NK-92 treated with Interleukin-12 subunit alpha and Interleukin-12 subunit beta, amount 100 ng/mL, for 24 hours (cell line): ENCODE measurements around the gene SESTD1.

Source experiments
- DNase-seq: peaks from one replicate; lab custom pipeline; 2025; lab: John Stamatoyannopoulos, UW

SESTD1 gene

DNA sequence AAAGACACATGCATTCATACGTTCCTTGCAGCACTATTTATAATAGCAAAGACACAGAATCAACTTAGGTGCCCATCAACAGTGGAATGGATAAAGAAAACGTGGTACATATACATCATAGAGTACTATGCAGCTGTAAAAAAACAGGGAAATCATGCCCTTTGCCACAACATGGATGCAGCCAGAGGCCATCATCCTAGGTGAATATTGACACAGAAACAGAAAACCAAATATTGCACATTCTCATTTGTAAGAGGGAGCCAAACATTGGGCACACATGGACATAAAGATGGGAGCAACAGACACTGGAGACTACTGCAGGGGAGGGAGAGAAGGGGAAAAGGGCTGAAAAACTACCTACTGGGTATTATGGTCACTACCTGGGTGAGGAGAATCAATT is 73.5 kb downstream of the SESTD1 start:
- no peak for DNase-seq

DNA sequence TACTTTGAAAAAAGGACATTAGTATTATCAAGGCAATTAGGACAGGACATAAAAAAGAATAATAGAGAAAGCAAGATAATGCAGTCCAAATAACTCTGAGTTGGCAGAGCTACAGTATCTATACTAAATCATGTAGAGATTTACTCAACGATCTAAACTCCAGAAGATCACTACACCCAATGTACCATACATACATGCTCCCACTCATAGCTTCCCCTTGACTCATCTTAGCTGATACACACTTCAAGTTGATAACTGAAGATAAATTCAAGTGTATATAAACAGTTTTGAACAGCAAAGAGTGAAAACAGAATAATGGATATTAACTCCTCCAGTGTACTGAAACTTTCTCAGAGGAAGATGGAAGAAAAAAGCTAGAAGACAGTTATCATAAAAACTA is 78.5 kb downstream of the SESTD1 start:
- DNase-seq = no peak

DNA sequence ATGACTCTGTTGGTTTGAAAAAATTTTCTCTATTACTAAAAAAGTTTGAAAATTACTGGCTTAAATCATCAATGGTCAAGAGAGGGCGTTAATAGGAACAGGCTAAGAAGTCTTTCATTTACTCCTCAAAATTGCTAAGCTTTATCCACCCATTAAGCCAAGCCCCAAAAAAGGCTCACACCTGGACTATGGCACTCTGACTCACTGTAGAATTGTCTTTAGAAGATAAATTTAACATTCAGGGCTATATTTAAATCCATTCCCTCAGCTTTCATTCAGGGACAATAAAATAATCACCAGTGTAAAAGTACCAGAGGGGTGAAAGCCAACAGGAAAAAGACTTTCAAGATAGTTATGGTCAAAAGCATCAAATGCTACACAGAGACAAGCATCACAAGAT is 80.0 kb downstream of the SESTD1 start:
- DNase-seq = no peak

DNA sequence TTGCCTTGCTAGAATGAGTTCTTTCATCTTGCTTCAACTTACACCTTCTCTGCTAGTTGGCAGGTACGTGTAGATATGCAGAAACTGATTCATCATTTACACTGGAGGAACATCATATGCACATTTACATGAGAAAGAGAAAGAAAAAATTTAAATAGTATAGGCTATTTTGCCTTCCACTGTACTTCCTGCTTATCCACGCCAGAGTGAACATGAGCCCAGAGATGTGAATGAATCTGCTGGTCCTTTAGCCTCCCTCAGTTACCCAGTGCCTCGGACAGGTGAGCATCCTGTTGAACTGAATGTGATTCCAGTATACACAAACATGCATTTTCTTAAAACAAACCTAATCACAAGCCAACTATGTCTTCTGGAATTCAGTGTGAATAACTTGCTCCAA is 83.6 kb downstream of the SESTD1 start:
- no peak for DNase-seq

DNA sequence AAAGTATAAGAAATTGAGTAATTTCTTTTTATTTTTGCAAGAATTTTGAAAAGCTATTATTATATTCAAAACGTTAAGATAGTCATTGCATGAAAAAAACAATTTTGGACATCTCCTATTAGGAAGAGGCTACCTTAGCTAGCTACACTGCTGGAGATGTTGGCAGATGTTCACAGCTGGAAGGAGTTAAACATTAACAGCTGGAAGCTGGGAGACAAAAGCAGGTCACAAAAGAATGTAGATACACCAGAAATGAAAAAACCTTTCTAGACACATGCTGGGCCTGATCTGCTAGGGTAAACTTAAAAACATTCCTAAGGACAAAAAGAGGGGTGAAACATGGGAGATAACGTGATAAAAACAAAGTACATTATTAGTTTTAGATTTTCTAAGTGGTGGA is 84.4 kb downstream of the SESTD1 start:
- no peak for DNase-seq

DNA sequence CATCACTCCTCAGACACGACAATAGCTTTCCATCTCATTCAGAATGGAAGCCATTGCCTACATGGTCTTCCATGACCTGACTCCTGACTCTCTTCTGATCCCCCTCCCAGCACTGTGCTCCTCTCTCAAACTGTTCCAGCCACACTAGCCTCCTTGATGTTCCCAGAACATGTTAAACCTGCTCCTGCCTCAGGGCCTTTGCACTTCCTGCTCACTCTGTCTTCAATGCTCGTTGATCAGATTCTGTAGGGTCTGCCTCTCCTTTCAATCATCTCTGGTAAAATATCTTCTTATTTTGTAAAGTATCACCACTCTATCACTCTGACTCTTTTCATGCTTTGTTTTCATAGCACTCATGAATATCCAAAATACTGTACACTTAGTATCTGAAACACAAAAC is 84.9 kb downstream of the SESTD1 start:
- no peak for DNase-seq

DNA sequence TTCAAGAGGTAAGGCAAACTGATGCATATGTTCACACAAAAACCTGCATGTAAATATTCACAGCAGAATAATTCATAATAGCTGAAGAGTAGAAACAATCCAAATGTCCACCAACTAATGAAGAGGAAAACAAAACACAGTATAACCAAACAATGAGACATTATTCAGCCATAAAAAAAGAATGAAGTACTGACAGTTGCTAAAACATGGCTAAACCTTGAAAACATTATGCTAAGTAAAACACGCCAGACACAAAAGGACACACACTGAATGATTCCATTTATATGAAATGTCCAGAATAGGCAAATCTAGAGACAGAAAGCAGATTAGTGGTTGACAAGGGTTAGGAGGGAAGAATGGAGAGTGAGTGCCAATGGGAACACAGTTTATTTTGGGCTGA is 86.9 kb downstream of the SESTD1 start:
- no peak for DNase-seq

DNA sequence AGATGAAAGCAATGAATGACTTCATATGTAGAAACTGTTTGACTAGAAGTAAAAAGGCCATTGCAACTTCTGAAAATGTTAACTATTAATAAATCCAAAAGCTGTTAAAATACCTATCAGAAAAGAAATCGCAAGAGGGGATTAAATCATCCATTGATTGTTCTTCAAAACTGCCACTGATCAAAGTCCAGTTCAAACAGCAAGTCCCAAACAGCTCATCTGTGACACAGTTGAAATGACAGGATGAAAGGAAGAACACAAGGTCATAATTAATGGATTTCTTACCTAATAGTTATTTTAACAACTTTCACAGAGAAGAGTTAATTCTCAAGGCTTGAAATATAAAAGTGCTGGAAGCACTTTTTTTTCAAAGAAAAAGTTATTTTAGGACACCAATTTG is 90.4 kb downstream of the SESTD1 start:
- DNase-seq = no peak

DNA sequence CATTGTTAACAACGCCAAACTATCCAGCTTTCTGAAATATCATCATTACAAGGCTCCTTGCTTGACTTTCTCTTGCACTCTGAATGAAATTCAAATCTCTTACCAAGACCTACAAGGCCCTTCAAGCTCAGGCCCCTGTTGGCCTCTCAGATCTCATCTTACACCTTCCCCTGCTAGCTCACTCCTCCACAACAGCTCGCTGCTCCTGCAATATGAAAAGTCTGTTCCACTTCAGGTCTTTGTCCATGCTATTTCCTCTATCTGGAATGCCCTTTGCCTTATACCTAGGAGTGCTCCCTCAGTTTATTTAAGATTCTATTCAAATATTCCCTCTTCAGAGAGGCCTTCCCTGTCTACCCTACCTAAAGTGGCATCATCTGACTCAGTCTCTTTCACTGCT is 91.7 kb downstream of the SESTD1 start:
- no peak for DNase-seq

DNA sequence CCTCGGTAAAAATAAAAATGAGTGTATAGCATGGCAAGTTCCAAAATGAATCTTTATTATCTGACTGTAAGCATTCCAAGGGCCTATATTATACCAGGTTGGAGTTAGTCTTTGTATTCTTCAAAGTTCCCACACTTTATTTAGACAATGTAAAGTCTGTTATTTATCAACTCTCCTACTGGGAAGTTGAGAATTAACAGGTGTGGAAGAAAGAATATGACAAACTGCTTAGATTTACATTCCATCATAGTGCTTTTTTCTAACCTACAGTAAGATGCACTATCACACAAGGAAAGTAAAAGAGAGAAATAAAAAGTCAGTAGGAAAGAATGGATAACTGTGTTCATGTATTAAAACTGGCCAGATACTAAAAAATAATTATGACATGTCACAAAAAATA is 93.3 kb downstream of the SESTD1 start:
- no peak for DNase-seq

DNA sequence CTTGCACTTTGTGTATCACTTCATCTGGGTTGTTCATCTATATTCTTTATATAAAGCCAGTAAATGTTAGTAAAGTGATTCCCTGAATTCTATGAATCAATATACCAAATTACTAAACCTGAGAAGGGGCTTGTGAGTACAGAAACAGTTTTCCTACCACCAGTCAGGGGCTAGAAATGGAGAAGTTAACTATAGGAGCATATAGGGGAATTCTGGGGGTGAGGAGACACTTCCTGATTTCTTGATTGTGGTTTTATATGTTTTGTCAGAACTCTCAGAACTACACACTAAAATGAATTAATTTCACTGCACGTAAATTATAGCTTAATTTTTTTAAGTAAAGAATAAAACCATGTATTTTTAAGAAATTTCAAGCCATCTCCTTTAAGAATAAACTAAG is 93.7 kb downstream of the SESTD1 start:
- DNase-seq = no peak

DNA sequence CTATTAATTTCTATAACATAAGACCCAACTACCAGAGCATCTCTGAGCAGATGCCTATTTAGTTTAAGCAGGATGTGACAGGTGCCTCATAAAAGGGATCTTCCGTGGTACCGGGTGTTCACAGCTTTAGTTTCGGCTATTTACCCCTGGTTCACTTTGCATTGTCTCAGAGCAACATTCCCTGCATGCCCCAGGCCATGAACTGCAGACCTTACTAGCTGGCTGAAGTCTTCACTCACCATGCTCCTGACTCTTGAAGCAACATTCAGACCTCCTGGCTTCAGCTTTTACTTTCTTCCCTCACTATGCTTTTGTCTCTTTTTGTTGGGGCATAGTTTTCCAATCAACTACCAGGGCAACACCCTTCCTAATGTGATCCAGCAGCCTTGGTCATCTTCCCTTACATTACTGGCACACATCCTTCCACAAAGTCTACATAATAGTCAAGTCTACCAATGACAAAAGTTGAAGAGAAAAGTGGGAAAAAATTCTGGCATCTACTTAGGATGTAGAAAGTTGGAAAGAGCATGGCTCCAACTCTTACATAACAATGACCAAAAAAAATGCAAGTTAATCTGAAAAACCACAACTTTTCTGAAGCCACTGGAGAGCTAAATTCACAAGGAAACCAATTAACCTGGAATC is 99.2 kb downstream of the SESTD1 start:
- no peak for DNase-seq

DNA sequence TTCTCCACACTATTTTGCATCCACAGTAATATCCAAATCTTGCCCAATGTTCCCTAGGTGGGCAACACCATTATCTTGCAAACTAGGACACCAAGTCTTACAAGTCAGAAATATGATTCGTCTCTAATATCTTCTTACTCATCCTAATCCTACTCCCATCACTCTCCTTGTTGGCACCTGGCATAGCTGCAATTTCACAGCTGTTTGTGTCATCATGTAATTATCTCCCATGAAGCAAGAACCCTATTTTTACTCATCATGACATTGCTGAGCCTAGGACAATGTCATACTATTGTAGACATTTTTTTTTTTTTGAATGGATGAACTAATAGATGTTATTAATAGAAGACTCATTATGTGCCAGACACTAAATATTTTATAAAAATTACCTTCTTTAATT is 123.4 kb downstream of the SESTD1 start:
- DNase-seq = no peak

DNA sequence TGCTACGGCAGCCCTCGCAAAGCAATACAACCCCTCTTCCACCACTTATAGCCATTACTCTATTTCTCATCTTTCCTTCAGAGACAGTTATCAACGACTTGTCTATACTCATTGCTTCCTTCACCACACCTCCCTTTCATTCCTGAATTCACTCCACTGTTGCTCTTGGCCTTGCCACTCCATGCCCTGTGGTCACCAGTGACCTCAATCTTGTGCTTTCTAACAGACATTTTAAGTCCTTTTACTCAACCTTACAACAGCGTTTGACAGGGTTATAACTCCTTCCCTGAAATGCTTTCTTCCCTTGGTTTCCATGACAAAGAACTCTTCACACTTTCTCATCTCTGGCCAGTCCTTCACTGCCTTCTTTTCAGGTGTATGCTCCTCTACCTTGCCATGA is 124.1 kb downstream of the SESTD1 start:
- no peak for DNase-seq

DNA sequence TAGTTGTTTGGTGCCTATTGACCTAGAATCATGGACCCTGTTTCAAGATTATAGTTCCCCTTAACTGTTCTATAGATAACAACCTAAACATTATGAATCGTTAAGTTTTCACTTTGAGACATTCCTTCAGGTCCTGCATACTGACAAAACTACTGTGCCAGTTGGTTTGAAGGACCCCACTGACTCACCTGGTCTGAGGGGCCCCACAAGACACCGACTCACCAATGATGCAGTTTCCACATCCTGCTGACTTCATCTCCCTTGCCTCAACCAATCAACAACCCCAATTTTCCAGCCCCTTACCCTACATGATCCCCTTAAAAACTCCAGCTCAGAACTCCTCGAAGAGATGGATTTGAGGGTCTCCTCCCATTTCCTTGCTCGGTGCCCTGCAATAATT is 125.1 kb downstream of the SESTD1 start:
- no peak for DNase-seq

DNA sequence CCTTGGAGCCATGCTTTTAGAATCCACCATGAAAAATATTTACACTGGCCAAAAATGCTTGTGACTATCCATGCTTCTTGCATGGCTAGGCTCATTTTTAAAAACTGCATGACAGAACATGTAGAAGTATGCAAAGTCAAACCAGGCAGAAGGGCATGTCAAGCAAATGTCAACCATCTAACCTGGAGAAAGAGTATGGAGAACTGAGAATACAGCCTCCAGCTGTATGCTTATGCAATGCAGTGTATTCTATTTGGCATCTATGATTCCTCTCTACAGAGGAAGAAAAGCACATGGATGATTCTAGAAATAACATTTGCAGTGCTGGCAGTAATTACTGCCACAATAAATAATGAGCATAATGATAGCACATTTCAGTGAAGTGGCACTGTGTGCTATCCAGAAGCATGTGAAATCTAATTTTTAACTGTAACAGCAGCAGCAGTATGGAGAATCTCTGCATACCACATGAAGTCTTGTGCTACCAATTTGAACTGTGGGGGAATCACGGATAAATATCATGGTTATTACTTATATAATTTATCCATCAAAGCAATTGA is 127.4 kb downstream of the SESTD1 start:
- no peak for DNase-seq

DNA sequence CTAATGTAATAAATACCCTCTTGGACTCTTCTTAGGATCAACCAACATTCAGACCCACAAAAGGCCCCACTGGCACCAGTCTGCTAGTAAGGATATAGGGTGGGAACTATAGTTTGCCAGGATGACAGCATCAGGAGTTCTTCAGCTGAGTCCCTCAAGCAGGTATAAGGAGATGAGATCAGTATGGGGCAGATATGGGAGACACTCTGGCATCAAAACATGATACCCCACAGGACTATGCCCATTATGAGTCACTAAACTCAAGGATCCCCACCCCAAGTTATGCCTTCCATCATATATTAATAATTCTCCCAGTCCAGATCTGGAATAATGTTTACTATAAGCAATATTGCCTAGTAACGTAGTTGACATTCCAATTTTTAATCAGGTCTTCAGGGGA is 131.6 kb downstream of the SESTD1 start:
- no peak for DNase-seq

DNA sequence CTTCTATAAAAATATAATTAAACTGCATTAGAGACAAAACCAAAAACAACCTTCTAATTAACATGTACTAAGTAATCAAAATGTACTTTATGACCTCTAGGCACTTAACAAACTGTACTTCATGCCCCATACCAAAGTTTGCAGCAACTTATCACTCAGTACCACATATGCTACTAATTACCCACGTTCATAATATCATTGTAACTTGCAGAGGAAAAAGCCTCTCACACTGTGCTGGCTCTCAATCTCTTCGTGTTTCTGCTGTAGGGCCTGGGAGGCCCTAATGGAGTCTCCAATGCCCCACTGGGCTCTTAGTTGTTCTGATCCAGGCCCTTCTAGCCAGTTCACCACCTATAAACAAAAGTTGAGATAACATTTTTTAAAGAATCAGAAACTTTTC is 132.6 kb downstream of the SESTD1 start:
- DNase-seq = no peak

DNA sequence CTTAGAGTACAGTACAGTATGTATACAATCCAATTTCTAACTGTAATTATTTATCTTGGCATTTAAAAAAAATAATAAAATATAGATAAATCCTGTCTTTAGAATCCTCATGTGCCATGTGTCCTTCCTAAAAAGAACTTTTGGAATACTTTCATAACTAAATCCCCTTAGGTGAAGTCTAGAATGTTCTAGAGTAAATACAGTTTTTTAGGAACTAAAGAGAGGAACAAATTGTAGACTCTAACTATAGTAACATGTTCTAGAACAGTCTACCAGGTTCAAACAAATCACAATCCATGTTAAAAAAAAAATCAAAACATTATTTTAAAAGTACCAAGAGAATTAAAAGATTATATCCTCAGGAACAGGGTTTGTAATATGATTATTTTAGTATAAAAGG is 134.1 kb downstream of the SESTD1 start:
- no peak for DNase-seq

DNA sequence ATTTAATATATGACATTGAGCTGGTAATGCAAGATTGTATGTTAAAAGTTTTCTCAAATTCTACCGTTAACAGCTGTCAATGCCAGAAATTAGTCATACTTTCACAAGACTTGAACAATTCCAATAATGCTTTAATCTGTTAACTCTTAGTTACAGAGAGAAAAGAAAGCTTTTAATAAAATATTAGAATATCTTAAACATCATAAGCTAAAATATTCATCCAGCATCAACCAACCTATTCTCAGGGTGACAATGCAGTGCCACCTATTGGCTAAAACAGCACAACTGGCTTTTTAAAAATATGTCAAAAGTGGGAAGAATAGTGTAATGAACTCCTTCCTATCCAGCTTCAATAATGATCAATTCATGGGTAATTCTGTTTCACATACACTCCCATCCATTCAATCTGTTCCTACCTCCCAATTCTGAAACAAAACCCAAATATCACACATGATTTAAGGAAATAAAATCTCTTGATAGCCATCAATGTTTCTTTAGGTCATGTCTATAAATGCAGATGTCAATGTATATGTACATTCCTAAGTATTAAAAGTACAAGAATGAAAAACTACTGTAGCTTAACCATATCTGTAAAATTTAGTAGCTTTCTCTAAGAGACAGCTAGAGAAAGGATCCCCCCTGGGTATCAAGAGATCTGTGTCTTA is 134.9 kb downstream of the SESTD1 start:
- DNase-seq = no peak

DNA sequence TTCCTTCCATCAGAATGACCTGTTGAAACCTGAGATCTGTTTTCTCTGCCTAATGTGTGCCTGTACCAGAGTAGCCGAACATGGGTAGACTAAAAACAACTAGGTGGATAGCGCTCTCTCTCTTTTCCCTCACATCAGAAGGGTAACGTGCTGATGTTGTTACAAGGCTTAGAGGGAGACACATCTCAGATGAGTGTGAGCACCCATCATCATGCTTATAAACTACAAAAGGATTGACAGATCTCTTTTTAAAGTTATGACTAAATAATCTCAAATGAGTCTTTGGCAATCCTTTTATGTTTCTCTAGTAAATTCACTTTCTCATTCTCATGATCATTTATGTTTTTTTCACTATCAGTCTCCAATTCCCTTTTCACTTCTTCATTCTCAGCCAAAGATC is 139.2 kb downstream of the SESTD1 start:
- no peak for DNase-seq

DNA sequence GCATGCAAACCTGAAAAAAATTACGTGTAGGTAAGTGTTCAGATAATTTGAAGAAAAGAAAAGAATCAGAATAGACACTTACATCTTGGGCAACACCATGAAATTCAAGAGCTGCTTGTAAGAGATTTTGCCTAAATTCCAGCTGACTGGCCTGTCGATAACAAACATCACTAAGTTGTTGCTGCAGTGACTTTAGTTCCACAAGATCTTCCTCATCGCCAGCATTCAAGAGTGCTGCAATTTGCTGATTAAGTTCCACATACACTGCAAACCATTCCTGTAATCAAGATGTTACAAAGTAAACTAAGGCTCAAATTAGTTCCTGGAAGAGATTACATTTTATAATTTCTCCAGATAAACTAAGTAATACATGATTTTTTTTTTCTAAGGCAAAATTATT is 140.3 kb downstream of the SESTD1 start:
- DNase-seq = no peak

DNA sequence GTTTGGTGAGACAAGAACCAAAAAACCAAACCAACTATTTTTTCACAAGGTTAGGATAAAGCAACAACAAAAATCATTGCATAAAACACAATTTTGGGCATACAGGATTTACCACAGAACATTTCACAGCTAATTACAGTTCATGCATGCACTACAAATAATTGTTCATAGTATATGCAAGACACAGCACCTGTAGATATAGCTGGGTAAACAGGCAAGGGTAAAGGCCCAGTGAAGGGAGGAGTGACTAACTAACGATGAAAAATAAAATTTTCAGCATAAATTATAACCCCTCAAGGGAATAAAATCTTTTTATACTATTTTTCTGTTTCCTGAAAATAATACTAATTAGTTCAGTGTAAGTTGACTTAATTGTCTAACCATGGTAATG is 141.4 kb downstream of the SESTD1 start:
- no peak for DNase-seq

DNA sequence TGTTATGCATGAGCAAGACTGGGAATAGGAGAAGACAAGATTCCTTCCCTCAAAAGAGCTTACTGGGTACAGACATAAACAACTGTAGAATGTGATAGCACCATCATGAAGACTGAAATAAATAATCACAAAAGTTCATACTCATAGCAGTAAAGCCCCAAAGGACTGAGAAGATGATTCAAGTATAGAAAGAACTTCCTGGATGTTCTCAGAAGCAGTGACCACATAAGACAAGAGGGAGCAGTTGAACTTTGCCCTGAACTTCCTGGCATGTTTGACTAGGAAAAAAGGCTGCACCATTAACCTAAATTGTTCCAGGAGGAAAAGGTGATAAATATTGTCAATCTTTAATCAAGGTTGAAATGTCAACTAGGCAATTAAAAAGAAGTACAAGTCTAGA is 156.9 kb downstream of the SESTD1 start:
- no peak for DNase-seq
